PC-9 (cell line): ENCODE measurements around the gene POLG. TPM values are rescaled to one million over a fixed set of nuclear protein-coding genes. Genes with fewer than 3 reads are reported as not detected.

Experiments
- BruUV-seq: library from RNA; stranded (reverse); fragments of 400-500 nt; replicated peaks from 2 replicates; lab custom pipeline; 2021; lab: Mats Ljungman, UMichigan
- CTCF ChIA-PET: fragments of 300-600 bp; sonication (Branson Sonifier 250); formaldehyde crosslinking; loops from one replicate; lab custom pipeline; 2022; ENCODE audit warnings: antibody characterized with exemption; lab: Charles Lee
- POLR2A ChIA-PET: fragments of 300-600 bp; sonication (Branson Sonifier 250); formaldehyde crosslinking; loops from one replicate; lab custom pipeline; 2022; ENCODE audit warnings: antibody characterized with exemption; ENCODE audit not compliant: unreplicated experiment; lab: Charles Lee
- DNase-seq, 2 experiments: peaks; one replicate each; pipeline versions ENCODE4 v3.0.0 to v3.0.0-alpha.2; 2015 to 2022; ENCODE audit warnings: mixed read lengths in 1 of 2
- H2AFZ ChIP-seq: fragments of 200-600 bp; sonication (generic); 2 replicates; pipeline ENCODE4 v1.8.1; 2017; ENCODE audit warnings: antibody characterized with exemption
- H3F3A ChIP-seq: fragments of 200-600 bp; sonication (generic); 2 replicates; pipeline ENCODE4 v1.8.1; 2017; ENCODE audit warnings: antibody characterized with exemption, mild to moderate bottlenecking, low read depth; ENCODE audit not compliant: insufficient read depth
- H3K27ac ChIP-seq: fragments of 200-600 bp; sonication (generic); 2 replicates; pipeline ENCODE4 v1.6.1; 2016; ENCODE audit warnings: mixed run types
- H3K27me3 ChIP-seq: fragments of 200-600 bp; sonication (generic); 2 replicates; pipeline ENCODE4 v1.6.1; 2016; ENCODE audit warnings: low read depth, mixed run types; ENCODE audit not compliant: insufficient read depth
- H3K36me3 ChIP-seq: fragments of 200-600 bp; sonication (generic); 2 replicates; pipeline ENCODE4 v1.6.1; 2016; ENCODE audit warnings: low read depth, mixed run types
- H3K4me1 ChIP-seq: fragments of 200-600 bp; sonication (generic); replicated peaks from 2 replicates; pipeline ENCODE4 v1.6.1; 2016; ENCODE audit warnings: mixed run types; ENCODE audit not compliant: insufficient read depth
- H3K4me2 ChIP-seq: fragments of 200-600 bp; sonication (generic); 2 replicates; pipeline ENCODE4 v1.6.1; 2017; ENCODE audit warnings: mixed run types
- H3K4me3 ChIP-seq: fragments of 200-600 bp; sonication (generic); 2 replicates; pipeline ENCODE4 v1.6.1; 2016; ENCODE audit warnings: mixed run types
- H3K79me2 ChIP-seq: fragments of 200-600 bp; sonication (generic); 2 replicates; pipeline ENCODE4 v1.6.1; 2017; ENCODE audit warnings: low read depth, mixed run types
- H3K9me2 ChIP-seq: fragments of 200-600 bp; sonication (generic); 2 replicates; pipeline ENCODE4 v1.8.1; 2017; ENCODE audit warnings: mild to moderate bottlenecking; ENCODE audit not compliant: insufficient read depth
- H3K9me3 ChIP-seq: fragments of 200-600 bp; sonication (generic); 2 replicates; pipeline ENCODE4 v1.8.1; 2016; ENCODE audit warnings: low read depth; ENCODE audit not compliant: insufficient read depth
- H4K20me1 ChIP-seq: fragments of 200-600 bp; sonication (generic); 2 replicates; pipeline ENCODE4 v1.8.1; 2017; ENCODE audit not compliant: insufficient read depth
- CTCF ChIP-seq: fragments of 200-600 bp; sonication (generic); conservative IDR thresholded peaks from 2 replicates; pipeline ENCODE4 v1.6.1; 2017; ENCODE audit warnings: mixed run types, antibody characterized with exemption, mild to moderate bottlenecking, moderate library complexity
- EZH2 ChIP-seq: fragments of 200-600 bp; sonication (generic); IDR thresholded peaks from 2 replicates; pipeline ENCODE4 v1.8.0; 2017; ENCODE audit warnings: antibody characterized with exemption, low read depth
- intact Hi-C: fragments of 100-400 bp; cut with micrococcal nuclease; formaldehyde crosslinking; loops from one replicate; pipeline ENCODE4 v1.10.0; 2022; ENCODE audit not compliant: unreplicated experiment
- total RNA-seq: library from RNA; stranded (reverse); gene quantifications from 2 replicates; pipeline ENCODE4 v1.2.3, GENCODE V29; 2021

POLG gene
- total RNA-seq, 1 experiment from 2014 or later: 43.6 TPM

- intact Hi-C loops: no loop called here
- no peaks in the 10 kb centered on the region for H3K36me3 ChIP-seq
- no peak overlapping the region for H3K4me3 ChIP-seq
- H3K9me2 ChIP-seq: no peaks in the 10 kb centered on the region
- no peaks in the 10 kb centered on the region for H3K9me3 ChIP-seq
- ChIA-PET POLR2A (no interaction called here), CTCF (interaction anchor here (0.7 kb wide), 1 partner anchor 128 kb away, joined by 4 read pairs; no protein-coding TSS in a partner anchor)
- peaks cover 37% of the 10 kb centered on the region for H3K4me1 ChIP-seq
- H3K4me2 ChIP-seq: peak overlapping the region; percentile 58
- no peak overlapping the region for H2AFZ ChIP-seq
- BruUV-seq: no TSS peak
- peaks cover 6% of the 10 kb centered on the region; the same call in 1 of the 2 replicates for H3K79me2 ChIP-seq
- no peaks in the 10 kb centered on the region for H4K20me1 ChIP-seq
- peaks cover 29% of the 10 kb centered on the region; the same call in 1 of the 2 replicates for H3F3A ChIP-seq
- DNase-seq: no peak
- no peaks in the 10 kb centered on the region for H3K27me3 ChIP-seq
- H3K27ac ChIP-seq: no peak overlapping the region
- no peak for TF ChIP-seq EZH2
- no peak for TF ChIP-seq CTCF
Measured at GRCh38 chr15:89377024-89377841, 42.6 kb upstream of the POLG start.

- H3K4me1 ChIP-seq: peaks cover 33% of the 10 kb centered on the region
- no TSS peak for BruUV-seq
- no peak overlapping the region for H3K27ac ChIP-seq
- H3F3A ChIP-seq: peaks cover 29% of the 10 kb centered on the region; the same call in 1 of the 2 replicates
- no peaks in the 10 kb centered on the region for H3K27me3 ChIP-seq
- H2AFZ ChIP-seq: no peak overlapping the region
- H3K9me2 ChIP-seq: no peaks in the 10 kb centered on the region
- no peak overlapping the region for H3K4me3 ChIP-seq
- no peak overlapping the region for H3K4me2 ChIP-seq
- CTCF ChIA-PET: interaction anchor here (0.6 to 0.7 kb wide), 2 partner anchors 19 to 129 kb away, joined by 3 to 4 read pairs; no protein-coding TSS in a partner anchor
- POLR2A ChIA-PET: no interaction called here
- no peaks in the 10 kb centered on the region for H3K9me3 ChIP-seq
- intact Hi-C loops: no loop called here
- no peak for DNase-seq
- no peak for TF ChIP-seq EZH2
- TF ChIP-seq CTCF: no peak
- no peaks in the 10 kb centered on the region for H3K36me3 ChIP-seq
- no peaks in the 10 kb centered on the region for H3K79me2 ChIP-seq
- no peaks in the 10 kb centered on the region for H4K20me1 ChIP-seq
Measured at GRCh38 chr15:89376388-89376787, 41.8 kb upstream of the POLG start.

- peaks cover 19% of the 10 kb centered on the region; the same call in 1 of the 2 replicates for H3F3A ChIP-seq
- no peak overlapping the region for H2AFZ ChIP-seq
- no peaks in the 10 kb centered on the region for H3K9me3 ChIP-seq
- H3K4me1 ChIP-seq: peaks cover 23% of the 10 kb centered on the region
- ChIA-PET POLR2A (no interaction called here), CTCF (interaction anchor here (0.5 to 0.6 kb wide), 2 partner anchors 12 to 27 kb away, joined by 3 to 7 read pairs; no protein-coding TSS in a partner anchor)
- H3K36me3 ChIP-seq: no peaks in the 10 kb centered on the region
- TF ChIP-seq EZH2: no peak
- TF ChIP-seq CTCF: no peak
- no peak for DNase-seq
- H3K4me2 ChIP-seq: no peak overlapping the region
- H4K20me1 ChIP-seq: no peaks in the 10 kb centered on the region
- intact Hi-C loops: no loop called here
- no peak overlapping the region for H3K27ac ChIP-seq
- no peak overlapping the region for H3K4me3 ChIP-seq
- H3K79me2 ChIP-seq: no peaks in the 10 kb centered on the region
- H3K9me2 ChIP-seq: no peaks in the 10 kb centered on the region
- no peaks in the 10 kb centered on the region for H3K27me3 ChIP-seq
- BruUV-seq: no TSS peak
Measured at GRCh38 chr15:89375093-89376005, 40.7 kb upstream of the POLG start.
